GM10266 (cell line): ENCODE measurements around the gene NFAT5.
A peak's percentile ranks its signal among the peaks of the same experiment; 100 is the strongest.

Experiments
- DNase-seq: peaks from one replicate; pipeline ENCODE4 v3.0.0; 2012; ENCODE audit errors: extremely low spot score
- CTCF ChIP-seq: IDR thresholded peaks from 2 replicates; pipeline ENCODE4 v1.5.1; 2012; ENCODE audit warnings: mild to moderate bottlenecking, low read depth; ENCODE audit not compliant: control insufficient read depth, insufficient read depth; ENCODE audit errors: missing control alignments

NFAT5 gene

GRCh38 chr16:69720822-69721430 is 155.2 kb downstream of the NFAT5 start:
- no peak for TF ChIP-seq CTCF
- DNase-seq: no peak

GRCh38 chr16:69721441-69721957 is 155.7 kb downstream of the NFAT5 start:
- no peak for TF ChIP-seq CTCF
- no peak for DNase-seq

- DNase-seq: no peak
- no peak for TF ChIP-seq CTCF
These were observed 158.7 kb downstream of the NFAT5 start for GRCh38 chr16:69724414-69724873.

- DNase-seq: no peak
- TF ChIP-seq CTCF: no peak
These were observed 159.3 kb downstream of the NFAT5 start for GRCh38 chr16:69724981-69725479.

- no peak for TF ChIP-seq CTCF
- no peak for DNase-seq
These were observed 159.9 kb downstream of the NFAT5 start for GRCh38 chr16:69725480-69726312.

GRCh38 chr16:69726313-69727060 is 160.7 kb downstream of the NFAT5 start, which contains the start of gene NQO1:
TSS of gene NQO1 (minus strand) at chr16:69726560. CDS start at chr16:69726439, 121 bp downstream.
- peak; percentile 90 for DNase-seq
- TF ChIP-seq CTCF: no peak
